Right renal pelvis (tissue), 4 donors: ENCODE measurements around the gene BRICD5. TPM values are rescaled to one million over a fixed set of nuclear protein-coding genes. Genes with fewer than 3 reads are reported as not detected.
"Not testable (repeated sequence)": the region's sequence is repeated elsewhere in the genome, so short reads cannot be mapped to it uniquely, and the experiment has no call there.

Experiments used
- DNase-seq, 4 donors: peaks; one replicate each; pipeline ENCODE4 v3.0.0-alpha.2; 2013; ENCODE audit warnings: low read depth in 4 of 4, low spot score in 3 of 4, missing footprints in 1 of 4
- polyA plus RNA-seq, 4 donors: library from polyadenylated mRNA; unstranded; fragments of 120-200 nt; gene quantifications; one replicate each; pipeline ENCODE4 v1.2.1, GENCODE V29; 2013; ENCODE audit not compliant: insufficient read length in 4 of 4

Gene BRICD5
- polyA plus RNA-seq, 4 donors: 4.1 to 9.2 (median 5.4) TPM

GRCh38 chr16:2203119-2203688, 7.5 kb downstream of the BRICD5 start:
- DNase-seq: not testable (repeated sequence)

DNA sequence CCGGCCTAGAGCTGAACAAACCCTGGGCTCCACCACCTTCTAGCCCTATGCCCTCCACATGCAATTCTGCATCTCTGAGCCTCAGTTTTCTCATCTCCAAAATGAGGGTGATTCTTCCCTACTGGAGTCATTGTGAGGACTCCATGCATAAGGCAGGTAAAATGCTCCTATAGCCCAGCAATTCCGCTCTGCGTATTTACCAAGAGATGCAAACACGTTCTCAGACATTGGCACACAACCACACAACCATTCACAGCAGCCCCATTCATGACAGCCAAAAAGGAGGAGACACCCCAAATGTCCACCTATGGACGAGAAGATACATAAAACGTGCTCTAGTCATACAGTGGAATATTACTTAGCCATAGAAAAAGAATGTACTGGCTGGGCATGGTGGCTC, 10.3 kb downstream of the BRICD5 start:
- DNase-seq: no peak

DNA sequence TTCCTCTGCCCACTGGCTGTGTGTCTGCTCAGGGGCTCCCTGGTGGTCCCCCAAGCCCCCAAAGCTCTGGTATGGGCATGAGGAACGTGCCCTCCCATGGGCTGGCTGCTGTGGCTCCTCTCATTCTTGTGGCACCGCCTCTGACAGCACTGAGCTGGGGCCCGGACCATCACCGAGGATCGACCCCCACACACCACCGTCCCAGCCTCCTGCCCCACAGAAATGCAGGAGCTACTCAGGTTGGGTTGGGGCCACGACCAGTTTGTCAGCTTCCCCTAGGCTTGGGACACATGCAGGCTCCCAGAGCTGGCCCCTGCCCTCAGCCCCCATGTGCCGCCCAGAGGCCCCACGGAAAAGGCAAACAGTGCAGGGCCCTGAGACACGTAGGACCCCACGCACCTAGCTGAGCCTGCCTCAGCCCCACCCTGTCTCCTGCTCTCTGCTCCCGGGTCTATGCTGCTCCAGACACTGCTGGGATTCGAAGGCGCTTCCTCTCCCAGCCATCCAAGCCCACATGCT, 11.0 kb downstream of the BRICD5 start:
- no peak for DNase-seq

GRCh38 chr16:2199095-2199494, 11.6 kb downstream of the BRICD5 start:
- no peak for DNase-seq

DNA sequence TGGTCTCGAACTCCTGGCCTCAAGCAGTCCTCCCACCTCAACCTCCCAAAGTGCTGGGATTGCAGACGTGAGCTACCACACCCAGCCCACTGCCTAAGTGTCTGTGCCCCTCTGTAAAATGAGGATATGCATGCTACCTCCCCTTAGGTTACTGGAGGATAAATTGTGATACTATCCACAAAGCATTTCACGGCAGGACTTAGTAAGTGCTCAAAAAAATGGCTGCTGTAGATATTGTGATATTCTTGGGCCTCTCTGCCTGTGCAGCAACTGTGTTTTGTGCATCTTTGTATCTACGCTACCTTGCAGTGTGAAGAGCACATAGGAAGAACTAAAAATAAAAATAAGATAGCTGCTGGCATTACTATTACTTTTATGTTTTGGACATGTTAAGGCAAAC, 12.4 kb downstream of the BRICD5 start:
- no peak for DNase-seq

- DNase-seq: no peak
Observed at GRCh38 chr16:2197765-2198164, 12.9 kb downstream of the BRICD5 start.

DNA sequence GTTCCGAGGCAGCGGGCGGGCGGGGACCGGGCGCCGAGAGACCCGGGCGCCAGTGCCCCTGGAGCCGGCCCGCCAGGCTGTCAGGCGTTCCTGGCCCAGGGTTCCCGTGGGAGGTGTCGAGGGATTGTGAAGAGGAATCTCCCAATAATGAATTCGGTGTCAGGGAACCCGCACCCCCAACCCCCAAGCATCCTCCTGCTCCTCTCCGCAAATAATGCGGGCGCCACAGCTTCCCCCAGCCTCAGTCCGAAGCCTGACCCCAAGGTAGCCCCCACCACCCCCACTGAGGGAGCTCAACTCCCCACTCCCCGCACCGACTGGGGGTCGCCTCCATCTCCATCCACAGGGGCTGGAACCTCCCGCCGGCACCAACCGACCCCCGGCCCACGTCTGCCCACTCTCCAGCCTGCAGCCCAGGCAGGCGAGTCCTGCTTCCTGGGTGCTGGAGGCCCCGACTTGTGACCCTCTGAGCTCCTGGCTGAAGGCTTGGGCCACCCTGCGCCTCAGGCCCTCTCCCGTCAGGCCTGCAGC, 13.6 kb downstream of the BRICD5 start:
- DNase-seq: no peak

DNA sequence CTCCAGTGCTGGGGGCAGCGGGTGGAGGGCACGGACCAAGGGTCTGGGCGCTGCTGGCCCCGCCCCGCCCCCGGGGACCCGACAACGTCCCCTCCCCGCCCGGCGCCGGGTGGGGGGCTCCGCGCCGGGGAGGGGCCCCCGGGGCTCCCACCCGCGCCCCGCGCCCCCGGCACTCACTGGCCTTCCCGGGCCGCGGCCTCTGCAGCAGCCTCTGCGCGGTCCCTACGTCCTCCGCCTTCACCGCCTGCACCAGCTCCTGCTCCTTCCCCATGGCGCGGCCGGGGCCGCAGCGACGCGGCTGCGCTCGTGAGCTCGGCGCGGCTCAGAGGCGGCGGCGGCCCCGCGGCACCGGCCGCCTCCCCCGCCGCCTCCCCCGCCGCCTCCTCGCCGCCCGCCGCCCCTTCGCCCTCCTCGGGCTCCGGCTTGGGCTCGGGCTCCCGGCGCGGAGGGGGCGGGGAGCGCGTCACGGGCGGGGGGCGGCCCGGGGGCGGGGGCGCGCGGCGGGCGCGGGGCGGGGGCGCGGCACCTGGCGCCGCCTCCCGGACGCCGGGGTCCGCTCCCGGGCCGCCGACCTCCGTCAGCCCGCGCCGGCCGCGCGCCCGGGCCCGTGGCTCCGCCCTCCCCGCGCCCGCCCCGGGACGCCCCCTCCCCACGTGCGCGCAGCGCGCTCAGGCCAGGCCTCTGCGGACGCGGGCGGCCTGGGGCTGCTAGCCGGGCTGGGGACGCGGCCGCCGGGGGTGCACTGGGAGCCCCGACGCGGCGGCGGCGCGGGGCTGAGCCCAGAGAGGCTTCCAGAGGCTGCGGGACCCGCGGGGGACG, 14.3 kb downstream of the BRICD5 start, which contains the start of gene CASKIN1:
Gene CASKIN1 (minus strand): TSS at position 444 of the 819 bp plus-strand sequence. CDS start 173 bp downstream, at position 271.
- no peak for DNase-seq

DNA sequence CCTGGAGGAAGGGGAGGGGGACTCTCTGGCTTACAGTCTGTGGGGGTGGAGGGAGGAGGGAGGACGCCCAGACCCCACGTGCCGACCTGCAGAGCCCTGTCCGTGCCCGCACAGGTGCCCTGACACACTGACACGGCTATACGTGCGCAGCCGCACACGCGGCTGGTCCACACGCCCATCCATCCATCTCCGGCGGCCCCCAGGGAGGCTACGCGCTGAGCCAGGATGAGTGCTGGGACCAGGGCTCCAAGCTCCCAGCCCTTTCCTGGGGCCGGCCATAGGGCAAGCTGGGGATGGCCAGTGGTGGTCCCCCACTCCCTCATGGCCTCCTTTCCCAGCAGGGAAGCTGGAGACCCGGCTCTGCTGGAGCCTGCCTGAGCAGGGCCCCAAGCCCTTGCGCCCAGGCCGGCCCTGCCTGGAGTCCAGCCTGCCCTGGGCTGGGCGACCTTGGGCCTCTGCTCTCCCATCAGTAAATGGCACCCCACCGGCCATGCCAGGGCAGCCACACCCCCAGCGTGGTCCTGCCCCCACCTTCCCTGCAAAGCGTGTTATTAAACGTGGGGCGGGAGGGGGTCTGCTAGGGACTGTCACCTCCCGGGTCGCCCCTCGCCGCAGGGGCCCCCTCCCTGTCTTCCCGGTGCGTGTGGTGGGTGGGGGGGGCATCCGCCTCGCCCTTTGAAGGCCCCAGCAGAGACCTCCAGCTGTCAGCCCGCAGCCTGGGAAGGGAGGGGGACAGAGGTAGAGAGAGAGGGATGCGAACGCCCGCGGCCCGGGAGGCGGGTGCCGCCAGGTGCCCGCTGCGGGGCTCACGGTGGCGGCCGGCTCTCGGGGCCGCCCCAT, 15.1 kb downstream of the BRICD5 start:
- DNase-seq: no peak

DNA sequence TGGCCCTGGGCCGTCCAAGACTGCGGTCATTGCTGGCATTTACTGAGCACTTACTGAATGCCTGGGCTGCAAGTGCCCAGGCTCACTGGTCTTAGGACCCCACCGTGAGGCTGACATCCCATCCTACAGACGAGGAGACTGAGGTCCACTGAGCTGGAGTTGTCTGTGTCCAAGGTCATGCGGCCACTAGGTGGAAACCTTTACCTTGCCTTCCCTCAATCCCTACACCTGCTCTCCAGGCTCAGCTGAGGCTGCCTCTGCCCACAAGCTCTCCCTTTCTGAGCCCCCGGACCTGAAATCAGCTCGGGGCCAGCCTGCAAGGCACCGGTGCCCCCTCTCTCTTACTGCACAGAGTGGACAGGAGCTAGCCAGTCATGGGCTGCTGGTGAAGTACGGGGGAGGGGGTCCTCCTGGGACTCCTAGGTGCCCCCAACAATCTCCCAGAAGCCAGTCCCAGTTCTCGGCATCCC, 15.8 kb downstream of the BRICD5 start:
- no peak for DNase-seq

DNA sequence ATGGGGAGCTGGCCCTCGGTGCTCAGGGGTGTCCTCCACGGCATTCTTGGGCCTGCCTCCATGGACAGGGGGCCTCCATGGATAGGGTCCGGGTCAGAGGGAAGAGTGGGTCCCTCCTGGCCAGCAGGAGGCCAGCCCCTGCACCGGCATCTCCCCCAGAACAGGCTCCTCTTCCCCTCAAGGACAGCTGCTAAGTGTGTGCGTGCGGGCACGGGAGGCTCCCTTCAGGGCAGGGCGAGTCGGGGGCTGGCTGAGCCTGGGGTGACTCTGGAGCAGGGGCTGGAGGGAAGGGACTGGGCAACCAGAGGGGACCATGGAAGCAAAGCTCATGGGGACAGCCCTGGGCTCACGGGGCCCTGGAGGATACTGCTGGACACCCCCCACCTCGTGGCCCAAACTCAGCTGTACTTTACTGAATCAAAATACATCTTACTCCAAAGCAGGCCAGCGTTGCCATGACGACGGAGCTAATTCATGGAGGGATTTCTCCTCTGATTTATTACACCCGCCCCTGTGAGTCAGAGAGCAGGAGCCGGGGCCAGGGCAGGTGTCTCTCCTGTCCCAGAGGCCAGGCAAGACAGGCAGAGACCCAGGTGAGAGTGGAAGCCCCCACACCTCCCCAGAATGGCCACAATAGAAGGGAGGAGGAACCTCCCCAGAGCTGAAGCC, 16.4 kb downstream of the BRICD5 start:
- DNase-seq: no peak

DNA sequence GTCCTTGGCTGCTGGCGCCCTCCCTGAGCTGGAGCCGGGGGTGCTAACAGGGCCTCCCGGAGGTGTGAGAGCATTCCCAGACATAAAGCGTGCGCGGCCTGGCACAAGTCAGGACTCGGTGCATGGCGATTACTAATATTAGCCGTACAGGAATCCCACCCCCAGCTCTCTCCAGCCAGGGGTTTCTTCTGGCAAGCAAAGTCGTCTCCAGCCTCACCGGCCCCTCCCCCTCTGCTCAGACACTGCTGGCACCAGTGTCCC, 19.3 kb downstream of the BRICD5 start:
- no peak for DNase-seq

- no peak for DNase-seq
Observed at GRCh38 chr16:2190659-2191445, 19.8 kb downstream of the BRICD5 start.

- DNase-seq: no peak
Observed at GRCh38 chr16:2190002-2190658, 20.5 kb downstream of the BRICD5 start.

- DNase-seq: no peak
Observed at GRCh38 chr16:2189252-2189893, 21.3 kb downstream of the BRICD5 start.

- no peak for DNase-seq
Observed at GRCh38 chr16:2188395-2188794, 22.3 kb downstream of the BRICD5 start.

GRCh38 chr16:2187212-2187611, 23.5 kb downstream of the BRICD5 start:
- no peak for DNase-seq

DNA sequence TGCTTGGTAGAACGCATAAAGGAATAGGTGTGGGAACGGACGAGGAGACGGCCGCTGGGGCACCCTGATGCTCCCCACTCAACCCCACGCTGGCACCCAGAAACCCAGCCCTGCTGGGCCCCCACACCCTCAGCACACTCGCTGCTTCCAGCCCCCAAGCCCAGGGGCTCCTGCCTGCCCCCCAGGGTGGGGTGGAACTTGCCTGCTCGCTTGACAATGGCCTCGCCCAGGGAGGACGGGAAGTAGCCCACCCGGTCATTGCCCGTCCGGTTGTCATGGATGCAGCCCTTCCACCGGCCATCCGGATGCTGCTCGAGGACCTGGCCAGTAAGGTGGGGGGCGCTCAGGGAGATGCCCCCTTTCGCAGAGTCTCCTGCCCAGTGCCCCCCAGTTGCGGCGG, 24.2 kb downstream of the BRICD5 start:
- no peak for DNase-seq

GRCh38 chr16:2186064-2186463, 24.6 kb downstream of the BRICD5 start:
- DNase-seq: no peak
